Activated CD8-positive, alpha-beta memory T cell treated with anti-CD3 and anti-CD28 coated beads, Interleukin-2, amount 50 U/mL, for 24 hours (primary cell): Measurements from ENCODE around the gene PJA1.

Experiments
- DNase-seq: peaks from one replicate; pipeline ENCODE4 v3.0.0-alpha.2; 2020; ENCODE audit errors: extremely low read depth

PJA1 gene

DNA sequence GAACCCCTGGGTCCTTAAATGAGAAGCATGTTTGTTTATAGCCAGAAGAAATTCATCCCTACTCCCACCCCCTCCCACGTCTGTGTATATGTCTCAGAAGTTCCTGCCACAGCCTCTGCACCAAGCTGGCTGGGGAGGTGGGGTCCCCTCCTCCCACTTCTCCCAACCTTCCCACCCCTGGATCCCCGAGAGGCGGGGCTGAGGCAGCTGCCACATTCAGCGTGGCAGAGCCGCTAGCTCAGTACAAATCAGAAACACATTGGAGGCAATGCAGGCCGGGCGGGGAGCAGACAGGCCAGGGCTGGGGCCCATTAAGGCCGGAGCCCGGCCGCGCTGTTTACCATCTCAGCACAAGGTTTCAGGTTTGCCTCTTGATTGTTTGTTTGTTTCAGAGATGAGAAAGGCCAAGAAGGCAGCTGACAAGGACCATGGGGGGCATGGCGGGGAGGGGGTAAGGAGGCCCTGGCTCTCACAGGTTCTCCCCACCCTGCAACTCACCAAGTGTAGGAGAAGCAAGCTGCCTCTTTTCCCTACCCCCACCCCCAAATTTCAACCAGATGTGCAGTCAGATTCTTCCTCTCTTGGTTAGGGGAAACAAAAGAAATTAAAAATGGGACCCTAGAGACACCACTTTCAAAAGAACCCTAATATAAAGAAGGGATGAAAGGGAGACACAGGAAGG lies 22.3 kb downstream of the PJA1 start:
- no peak for DNase-seq

DNA sequence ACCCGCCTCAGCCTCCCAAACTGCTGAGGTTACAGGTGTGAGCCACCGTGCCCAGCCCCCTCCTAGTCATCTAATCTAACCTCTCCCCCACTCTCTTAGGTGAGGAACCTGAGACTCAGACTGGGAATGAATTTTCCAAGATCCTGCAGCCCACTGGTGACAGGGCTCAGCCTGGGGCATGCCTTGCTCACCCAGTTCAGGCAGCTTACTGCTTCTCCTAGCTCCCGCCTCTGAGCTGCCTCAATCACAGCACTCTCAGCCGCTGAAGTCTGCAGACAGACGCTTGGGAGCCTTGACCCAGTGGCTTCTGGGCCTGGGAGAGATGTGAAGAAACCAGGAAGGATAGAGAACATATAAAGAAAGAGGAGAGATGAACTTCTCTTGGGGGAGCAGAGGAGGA lies 24.4 kb downstream of the PJA1 start:
- no peak for DNase-seq

DNA sequence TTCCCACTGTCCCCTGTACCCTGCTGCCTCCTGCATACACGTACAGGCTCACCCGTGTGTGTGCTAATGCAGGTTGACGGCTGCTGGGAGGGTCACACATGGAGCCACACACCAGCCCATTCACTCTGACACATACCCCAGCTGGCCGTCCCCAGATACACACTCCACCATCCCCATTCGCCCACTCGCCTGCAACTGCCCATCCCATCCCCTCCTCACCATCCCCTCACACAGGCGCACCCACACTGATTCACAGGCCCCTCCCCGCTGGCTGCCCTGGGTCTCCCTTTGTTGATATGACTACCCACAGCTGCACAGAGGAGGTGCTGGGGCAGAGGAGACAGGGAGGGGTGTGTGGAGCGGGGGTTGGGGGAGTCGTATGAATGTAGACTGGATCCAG lies 25.7 kb downstream of the PJA1 start:
- no peak for DNase-seq

DNA sequence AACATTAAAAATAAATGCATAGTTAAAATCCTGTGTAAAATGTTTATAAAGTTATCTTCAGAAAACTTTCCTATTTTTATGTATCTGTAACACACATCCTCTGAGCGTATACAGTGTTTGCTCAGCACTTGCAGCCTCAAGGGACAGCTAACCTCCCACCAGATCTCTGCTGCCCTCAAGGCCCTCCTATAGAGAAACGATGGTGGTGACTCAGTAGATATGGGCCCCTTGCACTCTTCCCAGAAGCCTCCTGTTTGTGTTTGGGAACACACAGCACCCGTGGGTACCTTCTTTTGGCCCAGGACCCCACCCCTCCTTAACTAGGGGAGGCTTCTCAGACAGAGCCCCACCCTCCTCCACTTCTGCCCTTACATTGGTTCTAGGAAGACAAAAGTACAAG lies 26.7 kb downstream of the PJA1 start:
- DNase-seq, result no peak

DNA sequence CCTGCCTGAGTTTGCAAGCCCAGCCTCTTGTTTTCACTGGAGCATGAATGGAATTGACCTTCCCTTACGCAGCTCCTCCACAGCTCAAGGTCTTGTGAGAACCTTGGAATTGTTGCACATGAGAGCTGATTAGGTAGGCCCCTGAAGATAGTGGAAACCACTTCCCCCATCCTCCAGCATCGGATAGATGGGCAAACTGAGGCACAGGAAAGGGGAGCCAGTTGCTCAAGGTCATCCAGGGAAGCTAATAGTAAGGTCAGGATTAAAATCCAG lies 27.2 kb downstream of the PJA1 start:
- DNase-seq, result no peak

DNA sequence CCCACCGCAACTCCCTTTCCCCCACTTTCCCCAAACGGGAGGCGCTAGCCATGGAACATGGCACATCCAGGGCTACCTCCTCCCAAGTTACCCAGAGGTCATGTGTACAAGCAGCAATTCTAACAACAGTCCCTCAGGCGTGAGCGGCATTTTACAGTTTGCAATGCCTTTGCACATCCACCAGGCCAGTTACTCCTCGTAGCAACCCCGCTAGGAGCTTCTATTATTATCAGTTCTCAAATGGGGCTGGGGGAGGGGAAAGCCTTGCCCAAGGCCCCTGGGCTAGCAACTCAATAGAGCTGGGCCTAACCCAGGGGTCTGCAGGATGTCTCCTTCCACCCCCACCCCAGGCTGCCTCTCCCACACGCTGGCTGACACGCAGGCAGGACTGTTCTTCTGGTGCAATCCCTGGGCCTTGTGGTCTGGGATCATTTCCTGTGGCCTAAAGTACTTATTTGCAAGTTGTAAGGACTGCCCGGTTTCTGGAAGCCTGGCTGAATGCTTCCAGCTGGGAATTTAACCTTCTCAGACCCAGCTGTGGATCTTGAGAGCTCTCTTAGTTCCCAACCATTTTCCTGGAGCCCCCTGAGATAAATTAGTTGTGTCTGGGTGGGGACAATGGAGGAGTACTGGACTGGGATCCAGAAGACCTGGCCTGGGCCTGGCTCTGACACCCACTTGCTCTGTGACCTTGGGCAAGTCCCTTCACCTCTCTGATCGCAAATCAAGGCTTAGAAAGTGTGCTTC lies 27.7 kb downstream of the PJA1 start:
- no peak for DNase-seq

DNA sequence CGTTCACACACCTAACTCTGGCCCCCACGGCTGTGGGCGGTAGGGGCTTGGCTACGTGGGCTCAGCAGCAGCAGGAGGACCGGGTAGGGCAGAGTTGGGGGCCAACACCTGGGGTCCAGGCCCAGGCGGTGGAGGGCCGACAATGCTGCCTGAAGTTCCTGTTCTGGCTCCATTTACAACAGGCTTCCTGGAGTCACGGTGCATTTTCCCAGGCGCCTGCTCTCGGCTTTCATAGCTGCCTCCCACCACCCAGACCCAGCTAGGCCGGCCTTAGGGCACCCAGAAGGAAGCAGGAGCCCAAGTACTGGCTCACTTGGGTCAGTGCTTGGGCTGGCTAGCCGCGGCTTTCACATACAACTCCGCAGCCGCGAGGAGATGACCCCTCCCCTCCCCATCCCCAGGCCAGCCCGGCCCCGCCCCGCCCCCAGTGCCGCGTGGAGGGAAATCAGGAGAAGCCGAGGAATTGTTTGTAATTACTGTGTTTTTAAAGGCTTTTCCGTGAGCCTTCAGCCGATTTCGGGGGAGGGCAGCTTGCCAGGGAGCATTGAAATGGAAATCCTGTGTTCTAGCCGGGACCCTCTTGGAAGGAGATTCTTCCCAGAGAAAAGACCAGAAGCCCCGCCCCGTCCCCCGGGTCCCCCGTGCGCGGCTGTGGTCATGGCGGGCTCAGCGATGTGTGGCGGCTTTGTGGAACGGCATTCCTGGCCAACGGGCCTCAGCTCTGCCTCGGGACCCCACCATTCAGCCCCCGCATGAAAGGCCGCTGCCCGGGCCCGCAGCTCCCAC lies 28.5 kb downstream of the PJA1 start:
- DNase-seq, result no peak

DNA sequence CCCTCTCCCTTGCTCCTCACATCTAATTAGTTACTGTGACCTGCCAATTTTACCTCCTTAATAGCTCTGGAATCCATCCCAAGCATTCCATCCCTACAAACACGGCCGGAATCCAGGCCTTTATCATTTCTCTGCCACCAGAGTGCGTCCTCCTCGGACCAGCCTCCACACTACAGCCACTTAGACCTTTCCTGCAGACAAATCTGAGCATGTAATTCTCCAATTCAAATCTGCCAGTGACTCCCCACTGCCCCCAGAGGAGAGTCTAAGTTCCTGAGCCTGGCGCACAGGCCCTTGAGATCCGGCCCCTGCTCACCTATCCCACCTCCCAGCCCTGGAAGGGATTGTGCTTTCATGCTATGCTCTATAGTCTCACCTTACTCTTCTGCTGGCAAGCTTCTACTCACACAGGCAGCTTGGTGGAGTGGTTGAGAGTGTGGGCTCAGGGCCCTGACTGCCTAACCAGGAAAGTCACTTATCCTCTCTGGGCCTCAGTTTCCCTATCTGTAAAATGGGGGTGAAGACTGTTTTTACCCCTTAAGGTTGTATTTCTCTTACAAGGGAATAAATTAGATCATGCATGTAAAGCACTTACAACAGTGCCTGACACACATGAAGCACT lies 31.2 kb downstream of the PJA1 start:
- no peak for DNase-seq

DNA sequence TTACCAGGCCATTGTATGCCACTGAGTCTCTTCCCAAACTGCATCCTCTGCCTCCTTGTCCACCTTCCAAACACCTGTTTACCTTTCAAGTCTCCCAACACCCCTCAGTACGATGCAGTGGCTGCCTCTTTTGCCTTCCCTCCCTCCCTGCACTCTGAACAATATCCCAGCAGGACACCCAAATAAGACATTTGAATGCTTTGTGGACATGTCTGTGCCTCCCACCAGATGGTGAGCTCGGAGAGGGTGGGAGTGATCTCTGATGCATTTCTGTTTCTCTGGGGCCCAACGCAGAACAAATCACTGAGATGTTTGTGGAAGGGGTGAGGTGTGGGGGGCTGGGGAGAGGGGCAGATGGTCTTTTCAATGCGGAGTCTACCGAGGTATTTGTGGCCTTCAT lies 33.4 kb downstream of the PJA1 start:
- DNase-seq, result no peak

DNA sequence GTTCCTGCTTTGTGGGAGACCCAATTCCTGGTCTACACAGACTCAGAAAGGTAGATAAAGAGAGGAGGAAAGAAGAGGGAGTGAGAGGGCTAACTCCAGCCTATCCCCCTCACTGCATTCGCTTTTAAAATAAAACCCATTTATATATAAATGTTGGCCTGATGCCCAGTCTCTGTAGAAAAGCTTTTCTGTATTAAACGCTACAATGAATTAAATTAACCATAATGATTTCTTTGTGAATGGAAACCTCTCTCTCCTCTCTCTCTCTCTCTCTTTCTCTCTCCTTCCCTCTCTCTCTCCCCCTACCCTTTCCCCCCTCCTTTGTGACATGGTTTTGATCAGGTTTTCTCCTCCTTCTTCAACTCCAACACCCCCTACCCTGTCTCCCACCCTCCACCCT lies 34.8 kb downstream of the PJA1 start:
- no peak for DNase-seq

DNA sequence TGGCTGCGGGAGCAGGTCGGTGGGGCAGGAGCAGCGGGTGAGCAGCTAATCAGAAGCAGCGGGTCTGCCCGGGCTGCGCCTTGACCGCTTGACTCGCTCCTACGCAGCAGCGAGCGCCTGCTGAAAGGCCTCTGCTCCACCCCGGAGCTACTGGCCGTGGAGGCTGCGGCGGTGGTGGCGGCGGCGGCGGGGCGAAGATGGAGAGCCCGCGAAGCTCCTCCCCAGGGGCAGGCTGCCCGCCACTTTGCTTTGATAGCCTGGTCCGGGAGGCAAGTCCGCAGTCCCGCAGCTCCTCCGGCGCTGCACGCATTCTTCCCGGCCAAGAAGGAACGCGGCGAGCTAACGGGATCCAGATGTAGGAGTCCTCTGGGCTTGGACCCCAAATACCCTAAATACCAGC lies 36.7 kb downstream of the PJA1 start:
- DNase-seq, result no peak

DNA sequence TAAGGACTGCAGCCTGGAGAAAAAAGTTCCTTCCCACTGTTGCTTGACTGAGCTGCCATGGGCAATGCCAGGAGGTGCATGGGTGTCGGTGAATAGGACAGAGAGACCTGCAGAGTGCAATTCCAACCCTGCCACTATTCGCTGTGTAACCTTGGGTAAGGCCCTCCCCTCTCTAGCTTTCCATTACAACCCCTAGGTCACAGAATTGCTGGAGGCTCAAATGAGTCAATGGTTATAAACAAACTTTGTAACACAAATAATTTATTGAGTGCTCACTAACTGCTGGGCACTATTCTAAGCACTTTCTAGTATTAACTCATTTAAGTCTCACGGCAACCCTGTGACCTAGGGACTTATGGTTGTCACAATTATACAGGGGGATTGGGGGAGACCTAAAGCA lies 37.8 kb downstream of the PJA1 start:
- no peak for DNase-seq

DNA sequence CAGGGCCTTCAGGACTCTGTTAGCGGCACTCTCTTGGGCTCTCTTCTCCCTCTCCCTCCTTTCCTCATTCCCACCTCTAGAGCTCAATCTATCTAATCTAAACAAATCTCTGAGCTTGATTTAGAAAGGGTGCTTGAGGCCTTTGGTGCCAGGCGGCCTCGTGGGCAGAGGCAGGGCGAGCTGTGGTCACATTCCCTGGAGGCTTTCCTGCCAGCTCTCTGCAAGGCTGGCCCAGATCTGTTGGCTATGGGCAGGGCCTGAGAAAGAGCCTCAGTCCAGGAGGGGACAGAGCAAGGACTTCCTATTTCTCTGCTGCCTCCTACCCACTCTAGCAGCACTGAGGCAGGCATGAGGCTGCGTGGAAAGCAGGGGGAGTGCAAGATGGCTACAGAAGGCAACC lies 38.6 kb downstream of the PJA1 start:
- no peak for DNase-seq

DNA sequence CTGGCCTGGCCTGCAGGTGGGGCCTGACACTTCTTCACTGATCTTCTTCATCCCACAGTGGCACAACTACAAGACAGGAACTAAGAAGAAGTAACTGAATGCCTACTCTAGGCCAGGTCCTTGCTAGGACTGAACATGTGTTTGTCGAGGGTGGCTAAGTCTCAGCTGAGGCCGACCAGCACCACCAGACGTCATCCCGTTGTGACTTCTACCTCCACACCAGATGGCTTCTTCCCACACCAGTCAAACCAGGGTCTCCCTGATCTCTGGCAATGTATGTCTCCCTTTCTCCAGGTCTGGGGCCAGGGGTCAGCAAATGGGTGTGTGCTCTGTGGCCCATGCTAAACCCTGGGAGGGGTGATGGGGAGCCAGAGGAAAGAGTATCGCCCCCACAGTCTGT lies 40.2 kb downstream of the PJA1 start:
- DNase-seq, result no peak

DNA sequence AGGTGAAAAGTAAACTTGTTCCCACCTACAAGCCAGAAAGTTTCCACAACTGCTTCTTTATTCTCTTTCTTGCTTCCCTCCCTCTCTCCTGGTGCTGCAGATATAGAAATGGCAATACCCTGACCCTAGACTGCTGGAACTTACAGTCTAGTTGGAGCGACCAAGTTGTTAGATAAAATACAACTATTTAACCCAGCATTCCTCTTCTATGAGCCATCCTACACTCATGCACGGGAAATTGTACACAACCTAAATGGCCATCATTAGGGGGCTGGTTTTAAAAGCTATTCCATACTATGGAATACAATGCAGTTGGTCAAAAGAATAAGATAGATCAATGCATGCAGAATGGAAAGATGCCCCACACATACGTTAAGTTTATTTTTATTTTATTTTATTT lies 41.1 kb downstream of the PJA1 start:
- no peak for DNase-seq

DNA sequence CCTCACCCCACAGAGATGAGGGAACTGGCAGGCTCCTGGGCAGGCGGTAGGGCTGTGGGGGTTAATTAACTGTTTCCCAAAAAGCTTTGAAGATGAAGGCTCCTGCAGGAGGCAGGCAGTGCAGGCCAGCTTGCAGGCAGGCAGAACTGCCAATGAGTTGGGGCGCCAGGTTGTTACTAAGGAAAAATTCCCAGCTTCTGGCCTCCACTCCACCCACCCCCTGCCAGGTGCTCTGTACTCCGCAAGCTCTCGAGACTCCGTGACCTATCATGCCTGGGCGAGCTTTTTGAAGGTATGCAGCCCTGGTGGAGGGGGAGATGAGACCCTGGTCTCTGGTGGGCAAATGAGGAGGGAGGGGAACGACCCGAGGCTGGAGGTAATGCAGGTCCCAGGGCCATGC lies 41.8 kb downstream of the PJA1 start:
- no peak for DNase-seq

DNA sequence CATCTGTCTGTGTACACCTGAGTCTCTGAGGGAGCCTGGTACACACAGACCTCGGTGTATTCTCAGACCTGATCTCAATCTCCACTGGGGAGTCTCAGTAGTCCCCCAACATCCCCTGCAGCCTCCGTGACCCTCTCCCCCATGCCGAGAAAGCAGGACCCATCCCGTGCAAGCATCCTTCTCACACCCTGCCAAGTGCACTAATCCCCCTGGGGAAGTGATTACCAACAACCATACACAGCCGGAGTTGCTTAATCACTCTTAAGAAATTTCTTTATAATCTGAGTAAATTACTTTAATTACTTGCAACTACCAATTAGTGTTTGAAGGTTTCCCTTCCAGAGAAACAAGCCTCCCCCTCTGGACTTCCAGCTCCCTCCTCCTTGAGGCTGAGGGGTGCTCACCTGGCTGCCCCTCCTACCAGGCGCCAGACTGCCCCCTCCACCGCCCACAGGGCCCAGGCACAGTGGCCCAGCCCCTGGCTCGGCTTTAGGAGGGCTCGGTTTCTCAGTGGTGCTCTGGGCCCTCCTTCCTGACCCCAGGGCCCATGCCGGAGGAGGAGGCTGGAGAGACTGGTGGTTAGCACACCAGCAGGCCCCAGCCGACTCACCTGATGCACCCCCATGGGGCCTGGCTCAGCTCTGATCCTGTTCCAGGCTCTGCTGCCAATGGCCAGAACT lies 43.8 kb downstream of the PJA1 start:
- no peak for DNase-seq

DNA sequence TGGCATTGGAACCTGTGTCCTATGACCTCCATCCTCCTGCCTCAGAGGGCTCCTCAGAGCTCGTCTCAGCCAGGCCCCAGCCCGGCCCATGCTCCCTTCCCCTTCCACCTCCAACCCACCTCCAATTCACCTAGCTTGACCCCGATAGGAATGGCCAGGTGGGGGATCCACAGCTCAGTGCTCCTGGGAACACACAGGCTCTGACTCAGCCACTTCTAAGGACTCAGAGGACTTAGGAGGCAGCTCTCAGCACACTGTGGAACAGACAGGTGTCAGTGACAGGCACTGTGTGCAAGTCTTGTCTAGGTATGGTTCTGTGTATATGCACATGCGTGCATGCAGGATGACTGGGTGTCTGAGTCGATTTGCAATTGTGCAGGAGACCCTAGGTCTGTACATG lies 44.8 kb downstream of the PJA1 start:
- no peak for DNase-seq

DNA sequence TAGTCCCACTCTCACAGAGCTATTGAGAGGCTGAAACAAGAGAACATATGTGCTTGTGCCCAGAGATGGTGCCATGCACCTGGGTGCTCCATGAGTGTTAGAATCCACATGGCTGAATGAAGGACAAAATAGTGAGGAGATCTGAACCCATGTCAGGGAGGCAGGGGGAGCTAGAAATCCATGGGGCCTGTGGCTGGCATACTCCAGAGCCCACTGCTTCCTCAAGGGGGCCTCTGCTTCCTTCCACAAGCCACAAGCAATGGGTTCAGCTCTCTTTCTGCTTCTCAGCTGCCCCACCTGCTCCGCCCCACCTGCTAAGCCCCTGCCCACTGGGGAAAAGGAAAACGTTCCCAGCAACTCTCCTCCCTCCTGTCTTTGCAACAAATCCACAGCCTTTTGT lies 46.1 kb downstream of the PJA1 start:
- no peak for DNase-seq

DNA sequence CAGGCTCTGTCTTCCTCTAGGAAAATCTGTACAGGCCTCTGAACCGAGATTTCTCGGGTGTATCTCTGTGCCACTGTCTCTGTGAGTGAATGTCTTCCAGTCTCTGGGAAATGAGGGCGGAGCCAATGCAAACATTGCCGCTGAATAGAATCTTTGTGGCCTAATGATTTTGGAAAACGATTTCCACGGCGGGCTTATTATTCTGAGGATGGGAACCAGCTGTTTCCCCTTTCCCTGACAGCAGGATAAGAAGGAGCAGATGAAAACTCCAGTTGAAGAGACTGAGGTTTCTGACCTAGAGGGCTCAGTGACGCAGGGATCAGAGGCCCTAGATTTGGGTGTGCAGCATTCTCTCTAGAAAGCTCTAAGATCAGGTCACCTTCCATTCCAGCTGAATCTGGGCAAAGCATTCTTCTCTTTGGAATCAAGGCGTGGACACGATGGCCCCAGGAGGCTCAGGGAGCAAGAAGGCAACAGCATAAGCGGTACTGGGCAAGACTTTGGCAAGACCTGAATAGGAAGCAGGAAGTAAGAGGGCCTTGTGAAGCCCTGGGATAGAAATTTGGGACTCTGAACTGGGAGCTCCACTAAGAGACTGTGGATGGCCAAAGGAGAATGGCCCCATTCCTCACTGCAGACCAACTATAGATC lies 47.3 kb downstream of the PJA1 start:
- DNase-seq, result no peak

DNA sequence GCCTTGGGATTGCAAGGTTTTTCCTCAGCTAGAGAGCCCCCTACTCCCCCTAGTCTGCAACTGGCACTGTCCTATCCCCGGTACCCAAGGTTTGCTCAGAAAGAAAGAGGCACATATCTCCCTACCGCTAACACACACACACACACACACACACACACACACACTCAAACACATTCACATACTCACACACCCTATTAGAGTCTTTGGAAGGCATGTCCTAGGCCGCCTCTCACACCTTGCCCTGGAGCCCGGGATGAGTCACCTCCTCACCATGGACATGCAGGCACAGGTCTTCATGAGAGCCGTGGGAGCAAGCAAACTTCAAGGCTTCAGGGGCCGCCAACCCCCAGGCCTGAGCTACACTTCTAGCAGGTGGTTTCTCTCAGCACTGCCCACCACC lies 49.2 kb downstream of the PJA1 start:
- no peak for DNase-seq

DNA sequence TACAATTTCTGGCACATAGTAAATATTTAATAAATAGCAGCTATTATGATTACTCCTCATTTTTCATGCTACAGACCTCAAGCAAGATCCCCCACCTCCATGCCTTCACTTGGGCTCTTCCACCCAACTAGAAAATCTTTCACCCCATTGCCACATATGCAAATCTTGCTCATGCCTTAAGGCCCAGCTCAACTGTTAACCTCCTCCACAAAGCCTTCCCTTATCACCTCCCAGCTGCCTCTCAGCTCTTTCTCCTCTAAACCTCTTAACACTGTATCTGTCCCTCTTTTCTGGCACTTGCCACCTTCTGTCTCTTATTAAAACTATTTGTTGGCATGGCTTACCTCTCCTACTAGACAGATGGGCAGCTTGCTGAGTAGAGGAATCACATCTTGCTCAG lies 51.5 kb downstream of the PJA1 start:
- no peak for DNase-seq
